ENCODE data around the gene SH3BP4.

- TF ChIP-seq EZH2phosphoT487 (conservative IDR thresholded peaks at IDR 0.05; ENCODE audit: low read length) (no peak), CTCF (IDR thresholded peaks at IDR 0.05; ENCODE audit: insufficient read depth, low read length, poor library complexity, severe bottlenecking) (no peak)
Observed at GRCh38 chr2:234947556-234947955, 4.3 kb upstream of the SH3BP4 start.

All from SU-DHL-6 (cell line).